Endometrium (tissue), 2 donors: ENCODE data around the gene SUPT3H.

Experiments used
- FAIRE-seq: peaks from 2 replicates; lab custom pipeline; 2012; peaks lifted over from hg19 to GRCh38; lab: Jason Lieb, UNC
- donor health status: control.
- donor health status: control.

The SUPT3H gene

DNA sequence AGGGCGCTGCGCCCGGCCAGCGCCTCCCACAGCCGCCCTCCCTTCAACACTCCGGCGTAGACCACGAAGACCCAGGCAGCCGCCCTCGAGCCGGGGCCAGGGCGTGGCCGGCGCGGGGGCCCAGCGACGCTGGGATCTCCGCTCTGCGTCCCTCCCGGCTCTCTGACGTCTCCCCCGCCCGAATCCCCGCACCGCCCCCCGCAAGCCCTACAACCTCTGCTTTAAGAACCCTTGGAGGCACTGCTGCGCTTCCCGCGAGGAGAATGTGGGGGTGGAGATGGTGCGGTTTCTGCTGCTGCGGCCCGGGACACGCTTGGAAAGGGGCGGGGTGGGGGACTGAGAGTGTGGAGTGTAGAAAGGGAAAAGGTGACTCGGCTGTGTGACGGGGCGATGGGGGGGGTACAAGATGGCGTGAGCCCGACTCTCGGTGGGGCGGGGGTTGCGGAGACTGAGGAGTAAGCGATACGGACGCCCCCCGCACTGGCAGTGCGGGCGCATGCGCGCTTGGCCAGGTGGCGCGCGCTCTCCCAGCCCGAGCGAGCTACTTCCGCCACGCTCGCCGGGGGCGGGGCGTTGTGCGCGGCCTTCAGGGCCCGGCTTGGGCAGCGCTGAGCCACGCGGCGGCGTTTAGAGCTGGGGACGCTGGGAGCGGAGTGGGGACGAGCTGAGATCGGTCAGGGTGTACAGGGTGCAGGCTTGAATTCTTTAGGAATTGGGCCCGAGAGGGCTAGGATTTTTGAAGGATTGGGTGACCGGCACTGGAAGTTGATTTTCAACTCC, at the start of gene SUPT3H:
Gene SUPT3H, minus strand, starts transcription at position 381 of the 780 bp plus-strand sequence.
- FAIRE-seq, result no peak

DNA sequence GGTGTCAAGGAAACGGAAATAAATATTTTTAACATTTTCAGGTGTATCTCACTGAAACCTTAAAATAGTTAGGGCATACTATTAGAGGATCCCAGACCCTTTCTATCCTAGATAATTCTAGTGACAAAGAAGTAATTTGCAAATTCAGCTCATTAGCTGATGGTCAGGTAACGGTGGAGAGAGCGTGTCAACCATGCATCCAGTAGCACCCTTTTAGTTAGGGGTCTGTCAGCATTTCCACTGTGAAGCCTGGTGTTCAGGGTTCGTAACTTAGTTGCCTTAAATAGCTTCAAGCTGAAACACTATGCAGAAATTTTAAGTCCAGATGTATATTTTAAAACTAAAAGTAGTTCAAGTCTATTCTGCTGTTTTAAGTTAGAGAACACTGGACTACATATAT, 48.5 kb upstream of the SUPT3H start:
- FAIRE-seq, result no peak

DNA sequence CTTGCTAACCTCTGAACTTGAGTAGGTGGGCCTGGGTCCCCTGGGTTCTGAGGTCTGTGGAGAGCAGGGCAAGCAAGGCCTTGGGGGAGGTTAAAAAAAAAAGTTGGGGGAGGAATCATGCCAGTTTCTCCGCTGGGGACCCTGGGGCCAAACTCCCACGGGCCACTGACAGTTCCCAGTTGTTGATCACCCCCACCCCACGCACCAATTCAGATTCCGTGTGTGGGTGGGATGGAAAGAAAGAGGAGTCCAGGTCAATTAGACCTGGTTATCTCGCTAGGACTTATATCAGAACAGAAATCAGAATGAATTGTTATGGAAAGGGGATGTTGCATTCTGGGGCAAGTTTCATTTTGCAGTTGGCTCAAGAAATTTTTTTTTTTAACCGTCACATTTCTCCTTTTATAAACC, 46.7 kb upstream of the SUPT3H start:
- no peak for FAIRE-seq

DNA sequence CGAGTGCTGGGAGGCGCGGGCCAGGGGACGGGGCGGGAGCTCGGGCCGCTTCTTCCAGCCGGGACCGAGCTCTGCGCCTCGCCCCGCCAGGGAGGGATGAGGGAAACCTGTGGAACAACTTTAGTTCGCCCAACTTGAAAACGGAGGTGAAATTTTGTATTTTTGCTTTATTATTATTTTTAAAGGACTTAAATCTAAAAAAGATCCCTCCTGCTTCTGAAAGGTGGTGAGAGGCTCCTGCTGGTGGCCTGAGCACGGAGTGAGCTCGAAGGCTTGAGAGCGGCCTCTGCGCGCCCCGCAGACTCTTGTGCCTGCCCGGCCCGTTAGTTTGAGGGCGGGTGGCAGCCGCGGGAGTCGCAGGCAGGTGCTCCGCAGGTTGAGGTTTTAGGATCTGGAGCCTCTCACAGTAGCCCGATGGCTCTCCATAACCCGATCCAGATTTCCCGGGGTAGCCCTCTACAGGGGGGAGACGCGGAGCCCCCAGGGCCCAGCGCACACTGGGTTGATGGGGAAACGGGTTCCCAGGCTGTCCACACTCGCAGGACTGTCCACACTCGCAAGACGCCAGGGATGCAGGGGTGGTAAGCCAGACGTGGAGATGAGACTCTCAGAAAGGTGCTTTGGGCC, 46.2 kb upstream of the SUPT3H start:
- no peak for FAIRE-seq

DNA sequence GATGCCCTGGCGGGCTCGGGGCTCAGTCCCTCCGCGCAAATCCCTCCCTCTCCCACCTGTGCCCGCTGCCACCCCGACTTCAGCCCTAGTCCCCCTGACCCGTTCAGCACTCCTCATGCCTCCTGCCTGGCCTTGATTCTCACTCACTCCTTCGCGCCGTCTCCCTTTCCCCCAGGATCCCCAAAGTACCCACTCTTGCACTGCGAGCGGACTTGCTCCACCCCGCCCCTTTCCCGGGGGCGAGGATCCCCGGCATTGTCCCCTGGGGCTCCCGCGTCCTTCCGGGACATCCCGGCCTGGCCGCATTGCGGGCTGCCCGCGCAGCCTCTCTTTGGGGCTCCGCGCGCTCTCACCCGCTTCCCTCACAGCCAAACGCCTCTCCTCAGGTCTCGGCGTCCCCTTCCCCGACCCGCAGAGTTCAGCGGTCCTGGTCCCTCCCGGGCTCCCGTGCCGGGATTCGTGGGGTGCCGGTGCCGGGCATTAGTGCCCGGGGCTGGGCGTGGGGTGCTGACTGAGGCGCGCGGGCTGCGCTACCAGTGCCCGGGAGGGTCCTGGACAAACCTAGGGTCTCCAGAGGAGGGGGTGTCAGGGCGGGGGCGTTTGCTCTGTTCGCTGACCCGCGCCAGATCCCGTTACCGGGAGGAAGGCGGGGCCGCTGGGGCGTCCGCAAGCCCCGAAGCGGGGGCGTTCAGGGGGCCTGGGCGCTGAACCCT, 45.5 kb upstream of the SUPT3H start:
- FAIRE-seq, result no peak

DNA sequence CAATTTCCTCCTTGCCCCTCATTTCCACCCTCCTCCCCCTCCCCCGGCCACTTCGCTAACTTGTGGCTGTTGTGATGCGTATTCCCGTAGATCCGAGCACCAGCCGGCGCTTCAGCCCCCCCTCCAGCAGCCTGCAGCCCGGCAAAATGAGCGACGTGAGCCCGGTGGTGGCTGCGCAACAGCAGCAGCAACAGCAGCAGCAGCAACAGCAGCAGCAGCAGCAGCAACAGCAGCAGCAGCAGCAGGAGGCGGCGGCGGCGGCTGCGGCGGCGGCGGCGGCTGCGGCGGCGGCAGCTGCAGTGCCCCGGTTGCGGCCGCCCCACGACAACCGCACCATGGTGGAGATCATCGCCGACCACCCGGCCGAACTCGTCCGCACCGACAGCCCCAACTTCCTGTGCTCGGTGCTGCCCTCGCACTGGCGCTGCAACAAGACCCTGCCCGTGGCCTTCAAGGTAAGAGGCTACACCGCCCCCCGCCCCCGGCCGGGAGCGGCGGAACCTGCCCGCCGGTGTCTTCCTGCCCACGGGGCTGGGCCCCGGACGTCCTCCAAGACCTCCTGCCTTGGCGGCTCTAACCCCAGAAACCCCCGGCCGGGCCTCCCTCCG, 44.9 kb upstream of the SUPT3H start:
- FAIRE-seq, result no peak

DNA sequence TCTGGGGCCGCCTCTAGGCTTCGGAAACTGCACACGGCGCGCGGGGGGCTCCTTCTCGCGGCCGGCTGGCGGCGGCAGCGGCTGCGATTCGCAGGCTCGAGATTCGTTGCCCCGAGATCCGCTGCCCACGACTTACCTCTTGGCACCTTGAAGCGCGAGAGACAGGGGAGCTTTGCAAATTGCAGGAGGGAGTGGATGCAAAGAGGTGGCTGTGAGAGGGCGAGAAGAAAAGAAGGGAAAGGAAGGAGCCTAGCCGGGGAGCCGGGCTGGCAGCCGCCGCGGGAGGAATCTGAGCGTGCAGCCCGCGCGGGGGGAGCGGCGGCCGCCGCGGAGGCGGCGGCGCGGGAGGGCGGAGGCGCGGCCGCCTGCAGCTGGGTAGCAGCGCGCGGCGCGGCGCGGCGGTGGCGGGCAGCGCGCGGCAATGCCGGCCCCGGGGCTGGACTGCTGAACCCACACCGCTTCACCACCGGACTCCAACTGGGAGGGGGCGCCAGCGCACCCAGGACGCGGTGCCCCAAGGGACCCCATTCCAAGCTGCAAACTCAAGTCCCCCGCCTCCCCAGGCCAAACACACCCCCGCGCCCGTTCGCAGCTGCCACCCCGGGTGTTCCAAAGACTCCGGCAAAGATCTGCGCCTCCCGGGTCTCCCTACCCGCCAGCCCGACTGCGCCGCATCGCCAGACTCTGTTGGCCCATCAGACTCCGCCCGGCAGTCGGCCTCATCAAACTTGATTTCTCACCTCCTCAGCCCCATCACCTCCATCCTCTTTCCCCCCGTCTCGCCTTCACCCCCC, 44.2 kb upstream of the SUPT3H start:
- FAIRE-seq, result no peak

DNA sequence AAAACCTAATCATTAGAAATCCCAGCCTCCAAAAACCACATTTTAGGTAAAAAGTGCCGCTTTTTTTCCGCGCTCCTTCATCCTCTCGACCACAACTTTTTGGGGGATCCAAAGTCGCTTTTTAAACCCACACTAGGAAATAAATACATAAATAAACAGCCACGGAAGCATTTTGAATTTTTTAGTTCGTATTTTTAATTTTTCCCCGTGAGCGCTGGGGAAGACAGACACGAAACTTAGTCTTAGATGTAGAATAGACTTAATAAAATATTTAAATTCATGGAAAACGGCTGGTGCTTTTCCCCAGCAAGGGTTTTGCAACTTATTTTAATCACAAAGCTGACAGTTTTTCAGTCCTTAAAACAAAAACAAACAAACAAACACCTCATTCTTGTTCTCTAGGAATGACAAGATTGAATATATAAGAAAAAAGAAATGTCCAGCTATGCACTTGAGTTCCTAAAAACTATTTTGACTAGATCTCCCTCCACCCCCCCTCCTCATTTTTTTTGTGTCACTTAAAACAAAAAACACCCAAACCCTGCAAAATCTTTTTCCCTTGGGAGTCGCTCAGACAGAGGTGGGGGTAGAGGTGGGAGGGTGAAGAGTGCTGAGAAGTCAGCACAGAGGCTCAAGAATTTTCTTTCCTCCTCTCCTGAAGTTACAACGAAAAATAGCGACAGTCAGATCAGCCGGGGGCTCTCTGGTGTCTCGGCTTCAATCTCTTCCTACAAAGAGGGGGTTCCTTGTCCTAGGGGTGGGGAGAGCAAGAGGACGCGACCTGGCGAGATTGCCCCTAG, 43.4 kb upstream of the SUPT3H start:
- no peak for FAIRE-seq

DNA sequence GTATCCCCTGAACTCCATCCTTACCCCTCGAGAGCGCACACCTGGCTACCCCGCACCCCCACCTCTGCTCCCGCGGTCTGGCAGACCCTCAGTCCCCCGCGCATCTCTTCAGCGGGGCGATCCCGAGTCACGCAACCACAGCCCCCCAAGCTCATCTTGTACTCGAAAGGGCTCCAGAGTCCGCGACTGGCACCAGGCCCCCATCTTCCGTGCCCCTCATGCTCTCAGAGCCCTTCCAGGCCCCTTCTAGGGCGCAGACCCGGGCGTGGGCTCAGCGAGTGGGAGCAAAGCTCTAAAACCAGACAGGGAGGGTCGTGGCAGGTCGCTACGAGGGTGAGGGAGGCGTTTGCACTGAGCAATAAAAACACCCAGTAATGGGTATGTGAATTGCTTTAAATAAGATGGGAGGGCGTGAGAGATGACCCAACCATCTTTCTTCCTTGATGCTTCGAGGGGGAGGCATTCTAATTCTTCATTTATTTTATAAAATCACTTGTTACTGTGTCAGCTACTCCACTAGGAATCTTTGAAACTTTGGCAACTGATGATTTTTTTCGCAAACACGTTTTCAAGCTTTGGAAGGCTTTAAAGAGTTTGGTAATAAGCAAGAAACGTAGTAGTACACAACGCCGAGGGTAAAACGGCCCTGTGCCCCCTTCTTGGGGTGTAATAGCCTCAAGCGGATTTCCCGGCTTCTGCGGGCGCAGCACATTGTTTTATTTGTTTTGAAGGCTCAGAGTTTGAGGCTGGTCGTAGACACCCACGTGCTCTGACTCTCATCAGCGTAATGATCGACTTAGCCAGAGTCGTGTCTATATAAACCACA, 42.6 kb upstream of the SUPT3H start:
- no peak for FAIRE-seq

DNA sequence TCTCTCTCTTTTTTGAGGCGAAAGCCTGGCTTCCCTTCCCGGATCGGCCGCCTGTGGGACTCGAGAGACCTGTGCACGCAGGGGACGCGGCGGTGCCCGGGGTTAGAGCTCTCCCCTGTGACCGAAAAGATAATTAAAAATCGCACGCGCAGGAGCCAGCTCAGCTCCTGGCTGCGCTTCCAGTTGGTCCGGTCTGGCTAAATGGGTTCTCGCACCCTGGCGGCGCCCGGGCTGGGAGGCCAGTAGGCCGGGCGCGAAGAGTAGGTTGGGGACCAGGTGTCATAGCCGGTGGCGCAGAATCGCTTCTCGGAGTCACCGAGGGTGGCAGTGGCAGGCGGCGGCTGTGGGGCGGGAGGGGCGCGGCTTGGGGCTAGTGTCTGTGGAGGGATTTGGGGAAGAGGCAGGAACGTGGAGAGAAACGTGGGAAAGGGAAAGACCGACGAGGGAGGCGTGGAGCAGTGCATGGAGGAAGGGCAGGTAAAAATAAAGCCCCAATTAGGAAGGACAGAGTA, 41.9 kb upstream of the SUPT3H start:
- FAIRE-seq, result no peak

DNA sequence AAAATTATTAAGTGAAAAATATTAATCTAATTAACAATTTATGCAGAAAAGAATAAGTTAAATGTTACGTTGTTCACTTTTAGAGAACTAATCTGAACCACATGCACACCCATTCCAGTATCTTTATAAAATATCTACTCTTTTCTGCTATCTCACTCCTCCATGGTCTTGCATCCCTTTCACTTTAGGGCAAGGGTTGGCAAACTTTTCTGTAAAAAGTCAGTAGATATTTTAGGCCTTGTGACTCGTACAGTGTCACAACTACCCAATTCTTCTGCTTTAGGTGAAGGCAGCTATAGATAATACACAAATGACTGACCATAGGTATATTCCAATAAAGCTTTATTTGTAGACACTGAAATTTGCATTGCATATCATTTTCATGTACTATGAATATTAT, 39.7 kb upstream of the SUPT3H start:
- no peak for FAIRE-seq

DNA sequence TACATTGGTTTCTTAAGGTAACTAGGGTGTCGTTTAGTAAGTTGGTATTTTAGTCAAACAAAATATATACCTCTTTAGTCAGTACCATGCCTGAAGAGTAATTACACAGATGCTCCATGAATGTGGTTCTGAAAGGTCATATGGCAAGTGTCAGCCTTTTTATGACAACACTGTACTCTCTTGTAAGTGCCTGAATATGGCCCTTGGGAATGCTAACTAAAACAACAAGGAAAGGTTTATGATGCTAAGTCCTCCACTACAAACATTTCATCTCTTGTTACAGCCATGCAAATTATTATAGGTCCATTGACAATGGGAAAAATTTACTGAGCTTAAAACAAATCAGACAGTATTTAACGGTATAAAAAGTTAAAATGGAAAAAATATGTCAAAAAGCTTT, 39.0 kb upstream of the SUPT3H start:
- FAIRE-seq, result no peak

DNA sequence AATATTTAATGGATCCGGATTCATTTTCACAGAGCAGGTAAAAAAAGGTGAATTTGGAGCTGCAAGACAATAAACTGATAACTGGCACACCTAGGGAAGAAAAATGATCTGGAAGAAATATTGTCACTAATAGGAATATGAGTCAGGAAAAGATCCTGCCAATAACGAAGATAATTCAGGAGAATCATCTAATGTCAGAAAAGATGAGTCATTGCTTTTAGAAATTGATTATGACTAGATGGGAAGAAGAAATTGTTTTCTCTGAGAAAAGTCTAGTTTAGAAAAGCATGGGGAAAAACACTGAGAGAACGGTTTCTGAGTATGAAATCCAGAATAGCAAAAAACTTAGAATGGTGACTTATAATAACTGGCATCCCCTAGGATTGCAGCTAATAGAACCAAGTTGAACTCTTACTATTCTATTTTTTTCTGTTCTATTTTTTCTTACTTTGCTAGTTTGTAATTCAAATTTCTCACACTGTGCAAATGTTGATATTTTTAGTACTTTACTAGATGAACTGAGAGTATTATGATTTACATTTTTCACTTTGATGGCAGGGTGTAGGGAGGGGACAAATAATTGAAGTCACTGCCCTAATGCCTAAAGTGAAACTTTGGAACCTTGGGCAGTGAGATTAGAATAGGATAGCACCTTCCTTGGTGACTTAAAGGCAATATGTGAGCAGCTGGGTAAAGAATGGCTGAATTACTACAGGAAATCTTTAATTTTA, 38.2 kb upstream of the SUPT3H start:
- no peak for FAIRE-seq

DNA sequence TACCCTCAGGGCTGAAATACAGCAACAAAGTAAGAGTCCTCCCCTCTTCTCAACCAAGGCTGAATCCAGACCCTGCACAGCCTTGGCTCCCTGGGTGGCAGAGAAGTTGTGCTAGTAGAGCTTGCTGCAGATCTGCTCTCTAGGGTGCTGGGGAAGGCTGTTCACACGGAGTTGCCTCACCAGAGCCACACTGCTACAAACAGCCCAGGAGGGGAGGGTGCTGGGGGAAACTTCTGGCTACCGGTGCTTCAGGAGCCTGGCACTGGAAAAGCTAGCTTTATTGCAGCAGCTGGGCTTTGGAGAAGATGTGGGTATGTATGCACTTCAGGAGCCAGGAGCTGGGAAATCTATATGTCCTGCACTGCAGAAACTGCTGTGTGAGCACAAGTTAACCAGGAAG, 37.6 kb upstream of the SUPT3H start:
- FAIRE-seq, result no peak

DNA sequence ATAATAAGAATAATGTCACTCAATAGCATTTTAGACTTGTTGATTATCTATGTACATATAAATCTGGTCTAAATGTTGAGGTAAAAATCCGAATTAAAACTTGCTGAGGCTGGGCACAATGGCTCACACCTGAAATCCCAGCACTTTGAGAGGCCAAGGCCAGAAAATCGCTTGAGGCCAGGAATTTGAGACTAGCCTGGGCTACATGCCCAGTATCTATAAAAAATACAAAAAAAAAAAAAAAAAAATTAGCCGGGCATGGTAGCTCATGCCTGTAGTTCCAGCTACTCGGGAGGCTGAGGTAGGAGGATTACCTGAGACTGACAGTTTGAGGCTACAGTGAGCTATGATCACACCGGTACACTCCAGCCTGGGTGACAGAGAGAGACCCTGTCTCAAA, 34.2 kb upstream of the SUPT3H start:
- no peak for FAIRE-seq

DNA sequence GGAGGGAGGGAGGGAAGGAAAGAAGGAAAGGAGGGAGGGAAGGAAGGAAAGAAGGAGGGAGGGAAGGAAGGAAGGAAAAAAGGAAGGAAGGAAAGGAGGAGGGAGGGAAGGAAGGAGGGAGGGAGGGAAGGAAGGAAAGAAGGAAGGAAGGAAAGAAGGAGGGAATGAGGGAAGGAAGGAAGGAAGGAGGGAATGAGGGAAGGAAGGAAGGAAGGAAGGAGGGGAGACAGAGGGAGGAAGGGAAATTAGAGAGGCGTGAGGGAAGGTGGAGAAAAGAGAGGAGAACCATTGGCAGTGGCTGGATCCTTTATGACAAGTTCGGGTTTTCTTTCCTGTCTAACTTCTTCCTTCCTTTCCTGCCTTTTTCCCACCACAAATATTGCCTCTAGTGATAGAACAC, 22.3 kb upstream of the SUPT3H start:
- FAIRE-seq, result no peak

DNA sequence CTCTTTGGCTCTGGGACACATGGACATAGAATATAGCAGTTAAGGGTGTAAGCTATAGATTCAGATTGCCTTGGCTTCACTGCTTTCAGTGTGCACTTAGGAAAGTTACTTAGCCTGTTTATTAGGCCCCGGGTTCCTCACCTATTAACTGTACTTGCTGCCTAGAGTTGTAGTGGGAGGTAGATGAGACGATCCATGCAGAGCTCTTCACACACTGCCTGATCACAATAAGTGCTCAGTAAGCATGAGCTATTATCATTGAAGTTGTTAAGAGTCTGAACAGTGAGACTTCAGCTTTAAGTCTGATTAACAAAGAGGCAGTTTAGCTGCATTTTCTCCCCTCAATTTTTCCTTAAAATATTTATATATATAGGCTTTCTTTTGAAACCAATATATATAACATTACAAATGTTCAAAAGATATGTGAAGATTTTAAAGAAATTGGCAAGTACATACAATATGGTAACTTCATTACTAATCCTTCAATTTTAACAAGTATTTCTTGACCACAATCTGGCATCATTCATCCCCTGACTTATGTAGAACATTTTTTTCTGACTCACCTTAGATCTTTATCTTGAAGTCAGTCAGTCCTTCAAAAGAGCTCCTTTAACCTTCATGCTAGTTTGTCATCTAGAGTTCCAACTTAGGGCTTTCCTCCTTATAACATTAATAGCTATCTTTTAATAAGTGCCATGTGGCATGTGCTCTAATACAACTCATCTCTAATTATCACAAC, 20.5 kb upstream of the SUPT3H start:
- no peak for FAIRE-seq

DNA sequence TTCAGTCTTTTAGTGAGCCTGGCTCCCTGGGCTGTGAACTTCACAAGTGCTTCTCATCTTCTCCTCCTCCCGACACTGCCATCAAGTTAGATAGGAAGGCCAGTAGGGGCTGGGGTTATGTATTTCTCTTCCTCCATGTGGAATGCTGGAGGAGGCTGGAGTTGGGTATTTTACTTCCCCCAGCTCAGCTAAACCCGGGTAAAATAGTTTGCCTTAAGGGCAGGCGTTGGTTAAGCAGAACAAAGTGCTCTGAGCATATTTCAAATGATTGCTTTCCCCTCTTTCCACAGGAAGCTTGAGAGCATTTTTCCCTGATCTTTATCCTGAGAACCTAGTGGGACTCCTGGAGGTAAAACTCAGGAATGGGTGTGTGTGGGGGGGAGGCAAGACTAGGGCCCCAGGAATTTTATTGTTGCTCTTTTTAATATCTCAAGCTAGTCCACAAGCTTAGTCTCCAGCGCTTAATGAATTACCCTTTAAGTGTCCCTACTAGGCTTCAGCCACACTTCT, 16.9 kb upstream of the SUPT3H start:
- FAIRE-seq, result no peak
